Activated naive CD4-positive, alpha-beta T cell treated with anti-CD3 and anti-CD28 coated beads for 36 hours (primary cell): ENCODE data around the gene SYK. TPM values are rescaled to one million over a fixed set of nuclear protein-coding genes. Genes with fewer than 3 reads are reported as not detected.

ENCODE experiments used
- CTCF ChIA-PET: fragments of 350-600 bp; sonication (Branson Sonifier 250); formaldehyde crosslinking; loops from one replicate; lab custom pipeline; 2021; ENCODE audit warnings: antibody characterized with exemption; lab: Charles Lee
- DNase-seq: peaks from one replicate; pipeline ENCODE4 v3.0.0-alpha.2; 2020
- H3K27ac Mint-ChIP-seq: one replicate; pipeline ENCODE4 v1.8.0; 2021; ENCODE audit warnings: mild to moderate bottlenecking, mixed read lengths
- H3K27me3 Mint-ChIP-seq: one replicate; pipeline ENCODE4 v1.8.0; 2021; ENCODE audit warnings: low read depth, mixed read lengths
- H3K36me3 Mint-ChIP-seq: one replicate; pipeline ENCODE4 v1.8.0; 2021; ENCODE audit warnings: low read depth, mixed read lengths
- H3K4me1 Mint-ChIP-seq: one replicate; pipeline ENCODE4 v1.8.0; 2021; ENCODE audit warnings: low read depth, mixed read lengths
- H3K4me3 Mint-ChIP-seq: one replicate; pipeline ENCODE4 v1.8.0; 2021; ENCODE audit warnings: mild to moderate bottlenecking, moderate library complexity, mixed read lengths
- H3K9me3 Mint-ChIP-seq: one replicate; pipeline ENCODE4 v1.8.0; 2021; ENCODE audit warnings: mixed read lengths
- intact Hi-C: fragments of 100-400 bp; cut with micrococcal nuclease; formaldehyde crosslinking; loops from one replicate; pipeline ENCODE4 v1.15.1; 2023
- total RNA-seq, 2 experiments: library from RNA; stranded (reverse); gene quantifications; one replicate each; pipeline ENCODE4 v1.2.3, GENCODE V29; 2021

Gene SYK
- total RNA-seq, 2 experiments from 2014 or later: 0.07 to 0.19 TPM

DNA sequence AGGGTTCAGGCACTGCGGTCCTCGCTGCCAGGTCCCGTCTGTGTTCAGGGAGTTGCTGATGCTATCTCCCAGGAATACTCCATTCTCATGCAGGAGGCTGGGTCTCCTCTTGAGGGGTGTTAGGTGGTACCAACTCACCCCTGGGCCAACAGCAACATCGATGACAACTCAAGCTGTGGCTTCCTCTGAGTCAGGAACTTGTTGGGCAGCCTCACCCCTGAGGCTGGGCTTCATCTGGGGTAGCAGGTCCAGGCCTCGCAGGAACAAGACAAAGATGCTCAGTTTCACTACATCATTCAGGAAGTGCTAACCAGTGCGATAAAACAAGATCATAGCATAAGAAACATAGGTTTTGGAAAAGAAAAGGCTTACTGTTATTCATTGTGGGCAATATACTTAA, 125.9 kb downstream of the SYK start:
- CTCF ChIA-PET: no interaction called here
- intact Hi-C loops: no loop called here
- H3K9me3 Mint-ChIP-seq: no peaks in the 10 kb centered on the region

GRCh38 chr9:90929626-90930025, 128.0 kb downstream of the SYK start:
- intact Hi-C loops: no loop called here
- Mint-ChIP-seq H3K9me3 (no peaks in the 10 kb centered on the region), H3K27ac (no peak overlapping the region), H3K36me3 (no peaks in the 10 kb centered on the region), H3K27me3 (peaks cover 2% of the 10 kb centered on the region), H3K4me3 (no peak overlapping the region), H3K4me1 (no peaks in the 10 kb centered on the region)
- no peak for DNase-seq
- CTCF ChIA-PET: no interaction called here

More for the DNA sequence above, 125.9 kb downstream of the SYK start:
- peaks cover 12% of the 10 kb centered on the region for H3K27me3 Mint-ChIP-seq
- DNase-seq: no peak
- no peak overlapping the region for H3K27ac Mint-ChIP-seq
- H3K4me3 Mint-ChIP-seq: no peak overlapping the region
- no peaks in the 10 kb centered on the region for H3K4me1 Mint-ChIP-seq
- no peaks in the 10 kb centered on the region for H3K36me3 Mint-ChIP-seq

DNA sequence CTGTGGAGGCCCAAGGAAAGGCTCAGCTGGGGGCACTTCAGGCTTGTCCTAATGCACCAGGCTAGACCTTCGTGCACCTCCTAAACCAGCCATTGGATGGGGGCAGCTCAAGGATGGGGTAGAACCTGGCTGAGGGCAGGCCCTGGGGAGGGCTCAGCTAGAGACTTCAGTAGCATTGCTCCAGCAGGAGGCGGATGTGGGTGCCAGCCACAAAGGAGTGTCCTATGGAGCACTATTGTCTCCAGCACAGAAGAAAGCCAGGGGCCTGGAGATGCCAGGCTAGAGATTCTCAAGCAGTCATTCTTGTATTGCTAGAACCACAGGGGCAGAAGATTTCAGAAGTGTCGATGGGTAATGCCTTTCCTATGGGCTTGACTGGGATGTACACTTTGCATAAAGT, 131.8 kb downstream of the SYK start:
- intact Hi-C loops: no loop called here

DNA sequence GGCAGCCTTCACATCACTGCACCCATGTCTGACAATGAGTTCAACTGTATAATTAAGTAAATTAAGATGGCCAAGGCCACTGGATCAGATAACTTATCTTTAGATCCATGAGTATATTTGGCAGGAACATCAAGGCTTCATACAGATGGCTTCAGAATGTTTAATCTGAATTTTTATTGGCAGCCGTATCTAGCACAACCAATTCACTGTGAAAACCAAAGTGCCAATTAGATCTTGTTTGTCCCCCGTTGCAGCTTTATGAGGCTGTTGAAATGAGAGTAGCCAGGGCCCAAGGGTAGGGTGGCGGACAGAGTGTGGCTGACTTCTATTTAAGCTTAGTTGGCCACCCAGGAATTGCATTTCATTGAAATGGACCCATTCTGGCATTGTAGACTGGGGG, 137.7 kb downstream of the SYK start:
- DNase-seq: no peak
- Mint-ChIP-seq H3K36me3 (no peaks in the 10 kb centered on the region), H3K27me3 (peaks cover 4% of the 10 kb centered on the region), H3K4me3 (no peak overlapping the region), H3K27ac (no peak overlapping the region), H3K9me3 (peaks cover 3% of the 10 kb centered on the region), H3K4me1 (no peaks in the 10 kb centered on the region)
- intact Hi-C loops: no loop called here
- CTCF ChIA-PET: interaction anchor here (0.6 kb wide), 1 partner anchor 28 kb away, joined by 3 read pairs; no protein-coding TSS in a partner anchor

More for the DNA sequence above, 131.8 kb downstream of the SYK start:
- Mint-ChIP-seq H3K27ac (no peak overlapping the region), H3K4me3 (no peak overlapping the region), H3K9me3 (no peaks in the 10 kb centered on the region), H3K4me1 (no peaks in the 10 kb centered on the region), H3K36me3 (no peaks in the 10 kb centered on the region), H3K27me3 (peaks cover 4% of the 10 kb centered on the region)
- CTCF ChIA-PET: no interaction called here
- DNase-seq: no peak

GRCh38 chr9:90940280-90940679, 138.7 kb downstream of the SYK start:
- Mint-ChIP-seq H3K36me3 (no peaks in the 10 kb centered on the region), H3K27me3 (peaks cover 2% of the 10 kb centered on the region), H3K4me1 (no peaks in the 10 kb centered on the region), H3K4me3 (no peak overlapping the region), H3K9me3 (peaks cover 3% of the 10 kb centered on the region), H3K27ac (no peak overlapping the region)
- intact Hi-C loops: no loop called here
- DNase-seq: no peak
- CTCF ChIA-PET: interaction anchor here (0.6 kb wide), 1 partner anchor 27 kb away, joined by 3 read pairs; no protein-coding TSS in a partner anchor

- peaks cover 7% of the 10 kb centered on the region for H3K27me3 Mint-ChIP-seq
- intact Hi-C loops: no loop called here
- no peak overlapping the region for H3K4me3 Mint-ChIP-seq
Observed at GRCh38 chr9:90941661-90942060, 140.0 kb downstream of the SYK start.

GRCh38 chr9:90942555-90942954, 140.9 kb downstream of the SYK start:
- Mint-ChIP-seq H3K4me1 (no peaks in the 10 kb centered on the region), H3K4me3 (no peak overlapping the region), H3K27me3 (peaks cover 5% of the 10 kb centered on the region), H3K36me3 (no peaks in the 10 kb centered on the region), H3K27ac (no peak overlapping the region), H3K9me3 (peaks cover 3% of the 10 kb centered on the region)
- CTCF ChIA-PET: no interaction called here
- DNase-seq: no peak
- intact Hi-C loops: no loop called here

More at GRCh38 chr9:90941661-90942060, 140.0 kb downstream of the SYK start:
- CTCF ChIA-PET: no interaction called here
- Mint-ChIP-seq H3K4me1 (no peaks in the 10 kb centered on the region), H3K27ac (no peak overlapping the region), H3K36me3 (no peaks in the 10 kb centered on the region), H3K9me3 (peaks cover 3% of the 10 kb centered on the region)
- DNase-seq: no peak

- no peak for DNase-seq
- H3K27ac Mint-ChIP-seq: no peak overlapping the region
- H3K36me3 Mint-ChIP-seq: no peaks in the 10 kb centered on the region
- no peak overlapping the region for H3K4me3 Mint-ChIP-seq
- peaks cover 3% of the 10 kb centered on the region for H3K9me3 Mint-ChIP-seq
- H3K4me1 Mint-ChIP-seq: no peaks in the 10 kb centered on the region
- intact Hi-C loops: no loop called here
- CTCF ChIA-PET: no interaction called here
- peaks cover 5% of the 10 kb centered on the region for H3K27me3 Mint-ChIP-seq
Observed at GRCh38 chr9:90943341-90943740, 141.7 kb downstream of the SYK start.

GRCh38 chr9:90945336-90945735, 143.7 kb downstream of the SYK start:
- peaks cover 3% of the 10 kb centered on the region for H3K9me3 Mint-ChIP-seq
- intact Hi-C loops: no loop called here
- H3K27ac Mint-ChIP-seq: no peak overlapping the region
- no peak for DNase-seq
- no peak overlapping the region for H3K4me3 Mint-ChIP-seq
- no peaks in the 10 kb centered on the region for H3K36me3 Mint-ChIP-seq
- H3K4me1 Mint-ChIP-seq: no peaks in the 10 kb centered on the region
- H3K27me3 Mint-ChIP-seq: peaks cover 5% of the 10 kb centered on the region
- CTCF ChIA-PET: no interaction called here

- no peaks in the 10 kb centered on the region for H3K4me1 Mint-ChIP-seq
- H3K27me3 Mint-ChIP-seq: peaks cover 9% of the 10 kb centered on the region
- no peak overlapping the region for H3K4me3 Mint-ChIP-seq
- H3K27ac Mint-ChIP-seq: no peak overlapping the region
- no peak for DNase-seq
- no peaks in the 10 kb centered on the region for H3K36me3 Mint-ChIP-seq
- CTCF ChIA-PET: no interaction called here
- H3K9me3 Mint-ChIP-seq: no peaks in the 10 kb centered on the region
- intact Hi-C loops: no loop called here
Observed at GRCh38 chr9:90946982-90947381, 145.4 kb downstream of the SYK start.

Other genes with a start within 250 kb of the SYK start
- not detected for gene DIRAS2, start 159.0 kb upstream of the SYK start, total RNA-seq